GM10266 (cell line): Measurements from ENCODE around the gene CHN1.

Experiments
- DNase-seq: peaks from one replicate; pipeline ENCODE4 v3.0.0; 2012; ENCODE audit errors: extremely low spot score
- CTCF ChIP-seq: IDR thresholded peaks from 2 replicates; pipeline ENCODE4 v1.5.1; 2012; ENCODE audit warnings: mild to moderate bottlenecking, low read depth; ENCODE audit not compliant: control insufficient read depth, insufficient read depth; ENCODE audit errors: missing control alignments

The CHN1 gene

GRCh38 chr2:174791746-174792280 lies 213.4 kb downstream of the CHN1 start:
- DNase-seq: no peak
- TF ChIP-seq CTCF: no peak

DNA sequence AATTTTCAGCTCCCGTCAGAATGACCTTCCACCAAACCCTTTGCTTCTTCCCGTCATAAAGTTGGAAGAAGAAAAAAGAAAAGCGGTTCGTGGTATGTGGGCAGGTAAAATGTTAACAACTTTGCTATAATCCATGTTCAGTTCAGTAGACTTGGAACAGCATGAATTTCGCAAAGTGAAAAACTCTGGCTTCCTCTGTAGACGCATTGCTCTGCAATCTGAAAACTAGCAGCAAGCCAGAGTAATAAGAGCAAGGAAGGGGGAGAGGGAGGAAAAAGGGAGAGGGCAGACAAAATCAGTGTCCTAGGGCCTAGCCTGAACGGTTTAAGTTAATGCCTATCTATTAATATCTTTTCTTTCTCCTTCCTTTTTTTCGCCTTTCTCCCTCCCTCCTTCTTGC lies 214.2 kb downstream of the CHN1 start:
- TF ChIP-seq CTCF: no peak
- no peak for DNase-seq

DNA sequence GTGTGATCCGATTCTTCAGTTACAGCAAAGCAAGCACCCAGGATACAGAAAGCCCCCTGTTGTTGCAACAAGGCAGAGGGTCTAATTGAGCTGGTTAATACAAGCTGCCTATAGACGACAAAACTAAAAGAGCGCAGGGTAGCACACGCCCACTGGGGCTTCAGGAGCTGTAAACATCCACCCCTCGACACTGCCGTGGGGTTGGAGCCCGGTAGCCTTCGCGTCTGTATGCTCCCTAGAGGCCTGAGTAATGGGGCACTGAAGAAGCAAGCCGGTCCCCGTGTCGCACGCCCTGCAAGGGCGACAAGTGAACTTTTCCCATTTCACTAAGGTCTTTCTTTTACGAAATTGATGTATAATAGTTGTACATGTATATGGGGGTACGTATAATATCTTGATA lies 216.2 kb downstream of the CHN1 start:
- no peak for TF ChIP-seq CTCF
- no peak for DNase-seq

DNA sequence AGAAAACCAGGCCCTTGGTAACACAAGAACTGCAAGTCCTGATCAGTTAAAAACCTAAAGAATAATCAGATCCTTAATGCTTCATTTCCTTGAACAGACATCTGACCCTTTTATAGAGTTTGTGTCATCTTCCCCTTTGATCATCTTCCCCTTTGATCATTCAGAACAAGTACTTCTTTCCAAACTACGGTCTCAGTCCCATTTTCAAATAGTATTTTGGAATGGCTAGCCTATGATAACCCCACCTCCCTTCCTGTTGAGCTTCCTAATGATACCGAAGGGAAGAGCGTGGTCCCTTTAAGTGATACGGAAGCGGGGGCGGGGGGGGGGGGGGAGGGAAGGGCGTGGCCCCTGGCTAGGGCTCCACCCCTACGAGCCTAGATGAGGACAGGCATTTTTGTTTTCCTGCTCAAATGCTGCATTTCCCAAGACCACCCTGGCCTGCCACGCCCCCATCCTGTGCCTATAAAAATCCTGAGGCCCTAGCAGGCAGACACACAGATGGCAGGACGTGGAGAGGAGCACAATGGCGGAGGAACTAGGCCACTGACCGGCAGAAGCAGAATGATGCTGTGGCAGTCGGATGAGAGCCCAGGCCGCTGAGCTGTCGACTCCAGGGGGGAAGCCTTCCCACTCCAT lies 216.8 kb downstream of the CHN1 start:
- no peak for DNase-seq
- no peak for TF ChIP-seq CTCF

DNA sequence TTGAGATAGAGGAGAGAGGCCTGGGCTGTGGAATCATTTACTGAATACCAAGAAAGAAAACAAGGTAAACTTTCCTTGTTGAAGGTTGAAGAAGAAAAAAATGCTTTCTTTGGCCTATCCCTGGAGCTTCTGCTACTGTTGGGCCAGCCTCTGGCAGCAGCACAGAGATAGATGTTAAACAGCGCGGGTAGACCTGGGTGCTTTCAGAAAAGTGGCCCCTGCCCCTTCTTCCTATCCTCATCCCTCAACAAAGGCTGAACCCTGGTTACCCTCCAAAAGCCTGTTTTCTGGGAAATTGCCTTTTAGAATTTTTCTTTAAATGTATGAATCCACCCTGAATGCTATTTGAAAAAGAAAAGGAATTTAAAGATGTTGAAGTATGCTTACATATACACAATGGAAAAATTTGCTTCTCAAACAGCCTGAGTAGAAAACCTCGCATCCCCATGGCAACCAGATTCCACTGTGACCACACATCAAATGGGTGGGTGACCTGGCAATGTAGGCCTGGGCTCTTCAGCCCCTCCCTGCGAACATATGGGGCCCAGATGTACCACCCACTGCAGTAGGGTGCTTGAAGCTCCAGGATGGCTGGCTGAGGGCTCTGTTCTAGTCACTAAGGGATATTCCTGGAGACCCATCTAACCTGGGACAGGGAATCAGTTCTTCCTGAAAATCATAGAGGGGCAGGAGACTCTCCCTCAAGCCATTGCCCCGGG lies 217.5 kb downstream of the CHN1 start:
- TF ChIP-seq CTCF: no peak
- DNase-seq: no peak

DNA sequence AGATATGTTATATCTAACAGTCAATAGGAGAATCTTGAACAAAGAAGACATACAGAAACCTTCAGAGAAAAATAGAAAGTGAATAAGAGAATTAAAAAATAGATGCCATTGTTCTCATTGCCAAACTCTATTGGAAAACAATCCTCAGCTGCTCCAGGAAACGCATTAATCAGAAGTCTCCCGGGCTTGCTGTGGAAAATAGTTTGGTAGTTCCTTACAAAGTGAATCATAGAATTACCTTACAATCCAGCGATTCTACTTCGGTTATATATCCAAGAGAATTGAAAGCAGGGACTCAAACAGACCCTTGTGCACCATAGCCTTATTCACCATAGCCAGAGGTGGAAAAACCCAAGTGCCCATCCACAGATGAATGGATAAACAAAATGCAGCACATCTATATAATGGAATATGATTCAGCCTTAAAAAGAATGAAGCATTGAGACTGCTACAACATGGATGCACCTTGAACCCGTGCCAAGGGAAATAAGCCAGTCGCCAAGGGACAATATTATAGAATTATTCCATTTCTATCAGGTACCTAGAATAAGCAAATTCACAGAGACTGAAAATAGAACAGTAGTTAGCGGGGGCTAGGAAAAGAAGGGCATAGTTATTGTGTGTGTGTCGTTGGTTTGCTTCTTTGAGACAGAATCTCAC lies 219.0 kb downstream of the CHN1 start:
- DNase-seq: no peak
- TF ChIP-seq CTCF: no peak
